22Rv1 (cell line): ENCODE data around the gene SEMA3C.

Experiments used
- H3K27ac ChIP-seq: fragments of 450-650 bp; 2 replicates; pipeline ENCODE4 v1.5.1; 2017
- CTCF ChIP-seq: fragments of 450-650 bp; IDR thresholded peaks from 2 replicates; pipeline ENCODE4 v1.5.1; 2017; ENCODE audit warnings: mild to moderate bottlenecking
- ZFX ChIP-seq: fragments of 450-650 bp; IDR thresholded peaks from 2 replicates; pipeline ENCODE4 v1.6.1; 2017; ENCODE audit warnings: antibody characterized with exemption, borderline replicate concordance

SEMA3C gene

GRCh38 chr7:80827239-80827633 lies 91.6 kb downstream of the SEMA3C start:
- H3K27ac ChIP-seq: no peak overlapping the region
- TF ChIP-seq CTCF (no peak), ZFX (no peak)

GRCh38 chr7:80826520-80827238 lies 92.2 kb downstream of the SEMA3C start:
- no peak overlapping the region for H3K27ac ChIP-seq
- TF ChIP-seq ZFX (no peak), CTCF (no peak)

GRCh38 chr7:80825499-80825898 lies 93.4 kb downstream of the SEMA3C start:
- no peak overlapping the region for H3K27ac ChIP-seq
- no peak for TF ChIP-seq CTCF
- TF ChIP-seq ZFX: no peak

GRCh38 chr7:80824253-80824652 lies 94.6 kb downstream of the SEMA3C start:
- no peak overlapping the region for H3K27ac ChIP-seq
- TF ChIP-seq CTCF: no peak
- TF ChIP-seq ZFX: no peak

DNA sequence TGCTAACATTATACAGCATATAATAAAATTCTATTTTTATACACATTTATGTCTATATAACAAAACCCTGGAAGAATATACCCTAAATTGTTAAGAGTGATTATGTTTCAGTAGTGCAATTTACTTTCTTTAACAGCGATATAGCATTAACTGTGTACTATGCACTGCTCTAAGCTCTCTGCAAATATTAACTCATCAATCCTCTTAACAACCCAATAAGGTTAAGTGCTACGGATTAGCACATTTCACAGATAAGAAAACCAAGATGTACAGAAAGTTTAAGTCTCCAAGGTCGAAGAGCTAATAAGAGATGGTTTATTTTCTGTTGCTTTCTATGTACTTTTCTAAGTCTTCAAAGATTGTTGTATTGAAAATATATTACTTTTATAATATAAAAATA lies 95.8 kb downstream of the SEMA3C start:
- no peak overlapping the region for H3K27ac ChIP-seq
- no peak for TF ChIP-seq ZFX
- TF ChIP-seq CTCF: no peak

DNA sequence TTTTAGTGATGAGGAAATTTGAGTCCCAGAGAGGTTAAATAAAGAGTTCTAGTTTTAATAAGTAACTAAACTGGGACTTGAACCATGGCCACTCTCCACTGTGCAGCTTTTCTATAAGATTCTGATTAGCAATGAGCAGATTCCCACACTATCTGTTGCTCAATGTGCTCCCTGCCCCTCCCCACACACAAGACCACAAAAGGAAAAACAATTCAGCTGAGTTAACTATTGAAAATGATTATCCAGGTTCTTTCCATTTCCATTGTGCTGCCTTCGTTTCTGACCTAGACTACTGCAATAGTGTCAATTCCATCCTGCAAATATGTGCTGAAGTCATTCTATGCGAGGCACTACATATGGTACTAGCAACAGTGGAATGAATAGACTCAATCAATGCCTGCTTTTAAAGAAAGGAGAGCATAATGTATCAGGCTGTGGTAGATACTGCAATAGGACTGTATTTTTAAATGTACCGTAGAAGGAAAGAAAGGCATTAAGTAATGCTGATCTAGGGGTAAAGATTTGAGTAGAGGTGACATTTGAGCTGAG lies 97.0 kb downstream of the SEMA3C start:
- H3K27ac ChIP-seq: no peak overlapping the region
- TF ChIP-seq CTCF: no peak
- TF ChIP-seq ZFX: no peak

DNA sequence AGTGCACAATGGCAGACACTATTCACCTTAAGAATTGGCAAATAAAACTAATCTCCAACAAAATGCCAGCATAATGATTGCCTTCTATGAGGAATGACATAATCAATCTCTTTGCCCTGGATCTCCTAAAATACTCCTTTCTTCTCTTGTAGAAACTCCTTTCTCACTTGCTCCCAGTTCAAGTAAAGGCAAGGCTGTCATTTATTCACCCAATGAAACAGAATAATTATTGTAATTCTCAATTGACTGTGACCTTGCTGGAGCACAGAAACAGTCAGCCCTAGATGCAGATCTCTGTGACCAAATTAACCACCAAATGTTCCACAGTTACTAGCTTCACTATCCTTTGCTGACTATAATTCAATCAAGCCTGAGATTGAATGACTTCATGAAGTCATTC lies 99.3 kb downstream of the SEMA3C start:
- TF ChIP-seq CTCF (no peak), ZFX (no peak)

More for the DNA sequence above, 99.3 kb downstream of the SEMA3C start:
- no peak overlapping the region for H3K27ac ChIP-seq
